MG63 (cell line): ENCODE data around the gene B3GNT5. TPM values are rescaled to one million over a fixed set of nuclear protein-coding genes. Genes with fewer than 3 reads are reported as not detected.
A peak's percentile ranks its signal among the peaks of the same experiment; 100 is the strongest.
"Not testable (repeated sequence)": the region's sequence is repeated elsewhere in the genome, so short reads cannot be mapped to it uniquely, and the experiment has no call there.

Experiments used
- DNase-seq: peaks from one replicate; pipeline ENCODE4 v3.0.0-alpha.2; 2020
- H3K27me3 ChIP-seq: fragments of 250-450 bp; sonication (Bioruptor Pico); 2 replicates; pipeline ENCODE4 v1.5.1; 2020; ENCODE audit warnings: mild to moderate bottlenecking, moderate library complexity
- H3K36me3 ChIP-seq: fragments of 250-450 bp; sonication (Bioruptor Pico); 2 replicates; pipeline ENCODE4 v1.5.1; 2020; ENCODE audit warnings: mild to moderate bottlenecking, moderate library complexity
- H3K4me3 ChIP-seq: fragments of 250-450 bp; sonication (Bioruptor Pico); 2 replicates; pipeline ENCODE4 v1.5.1; 2020; ENCODE audit warnings: mild to moderate bottlenecking, moderate library complexity
- H3K9me3 ChIP-seq: fragments of 250-450 bp; sonication (Bioruptor Pico); 2 replicates; pipeline ENCODE4 v1.5.1; 2020; ENCODE audit warnings: mild to moderate bottlenecking, moderate library complexity
- total RNA-seq: library from RNA; depleted of rRNA; stranded (reverse); fragments of >200 nt; shearing (Covaris generic); gene quantifications from 2 replicates; pipeline ENCODE4 v1.2.3, GENCODE V29; 2014; ENCODE audit warnings: low replicate concordance

The B3GNT5 gene
- total RNA-seq, 1 experiment from 2014 or later, result 0.36 TPM

- Histone ChIP-seq H3K27me3 (peaks cover 7% of the 10 kb centered on the region; the same call in 1 of the 2 replicates), H3K4me3 (no peak overlapping the region), H3K36me3 (no peaks in the 10 kb centered on the region), H3K9me3 (no peaks in the 10 kb centered on the region)
- DNase-seq, result no peak
Observed at GRCh38 chr3:183224180-183224970, 28.7 kb upstream of the B3GNT5 start.

- Histone ChIP-seq H3K36me3 (no peaks in the 10 kb centered on the region), H3K27me3 (peaks cover 7% of the 10 kb centered on the region; the same call in 1 of the 2 replicates), H3K4me3 (no peak overlapping the region), H3K9me3 (no peaks in the 10 kb centered on the region)
- DNase-seq, result no peak
Observed at GRCh38 chr3:183226333-183226890, 26.6 kb upstream of the B3GNT5 start.

GRCh38 chr3:183227586-183227985 is 25.5 kb upstream of the B3GNT5 start:
- H3K9me3 ChIP-seq, result no peaks in the 10 kb centered on the region
- H3K36me3 ChIP-seq, result no peaks in the 10 kb centered on the region
- no peak overlapping the region for H3K4me3 ChIP-seq
- DNase-seq, result no peak
- peaks cover 7% of the 10 kb centered on the region; the same call in 1 of the 2 replicates for H3K27me3 ChIP-seq

GRCh38 chr3:183229178-183229577 is 23.9 kb upstream of the B3GNT5 start:
- Histone ChIP-seq H3K9me3 (no peaks in the 10 kb centered on the region), H3K36me3 (no peaks in the 10 kb centered on the region), H3K4me3 (no peak overlapping the region), H3K27me3 (peaks cover 7% of the 10 kb centered on the region; the same call in 1 of the 2 replicates)
- no peak for DNase-seq

GRCh38 chr3:183230251-183230650 is 22.8 kb upstream of the B3GNT5 start:
- not testable (repeated sequence) for H3K36me3 ChIP-seq, H3K27me3 ChIP-seq, H3K4me3 ChIP-seq, H3K9me3 ChIP-seq, DNase-seq

- Histone ChIP-seq H3K36me3 (no peaks in the 10 kb centered on the region), H3K4me3 (no peak overlapping the region), H3K27me3 (peaks cover 7% of the 10 kb centered on the region; the same call in 1 of the 2 replicates), H3K9me3 (no peaks in the 10 kb centered on the region)
- DNase-seq, result no peak
Observed at GRCh38 chr3:183230826-183231225, 22.2 kb upstream of the B3GNT5 start.

- DNase-seq, result no peak
- Histone ChIP-seq H3K4me3 (no peak overlapping the region), H3K27me3 (peaks cover 5% of the 10 kb centered on the region; the same call in 1 of the 2 replicates), H3K36me3 (no peaks in the 10 kb centered on the region), H3K9me3 (no peaks in the 10 kb centered on the region)
Observed at GRCh38 chr3:183233966-183234365, 19.1 kb upstream of the B3GNT5 start.

GRCh38 chr3:183239046-183239445 is 14.0 kb upstream of the B3GNT5 start:
- no peak for DNase-seq
- Histone ChIP-seq H3K27me3 (0 out of 2 replicates have a peak, but pooled peaks cover 3% of the 10 kb centered on the region), H3K9me3 (peaks cover 10% of the 10 kb centered on the region), H3K36me3 (no peaks in the 10 kb centered on the region), H3K4me3 (no peak overlapping the region)

- H3K27me3 ChIP-seq, result 0 out of 2 replicates have a peak, but pooled peaks cover 3% of the 10 kb centered on the region
- no peaks in the 10 kb centered on the region for H3K36me3 ChIP-seq
- peaks cover 10% of the 10 kb centered on the region for H3K9me3 ChIP-seq
- no peak for DNase-seq
- H3K4me3 ChIP-seq, result no peak overlapping the region
Observed at GRCh38 chr3:183242431-183242830, 10.6 kb upstream of the B3GNT5 start.

GRCh38 chr3:183244219-183244618 is 8.8 kb upstream of the B3GNT5 start:
- Histone ChIP-seq H3K4me3 (no peak overlapping the region), H3K27me3 (peaks cover 6% of the 10 kb centered on the region; the same call in 1 of the 2 replicates), H3K9me3 (peaks cover 10% of the 10 kb centered on the region), H3K36me3 (no peaks in the 10 kb centered on the region)
- DNase-seq, result no peak

GRCh38 chr3:183244981-183245476 is 8.0 kb upstream of the B3GNT5 start:
- Histone ChIP-seq H3K36me3 (no peaks in the 10 kb centered on the region), H3K4me3 (no peak overlapping the region), H3K27me3 (peaks cover 6% of the 10 kb centered on the region; the same call in 1 of the 2 replicates), H3K9me3 (peaks cover 10% of the 10 kb centered on the region)
- no peak for DNase-seq

GRCh38 chr3:183247011-183247589 is 6.0 kb upstream of the B3GNT5 start:
- DNase-seq, result no peak
- Histone ChIP-seq H3K36me3 (no peaks in the 10 kb centered on the region), H3K4me3 (no peak overlapping the region), H3K27me3 (peaks cover 3% of the 10 kb centered on the region), H3K9me3 (peaks cover 7% of the 10 kb centered on the region)

- H3K9me3 ChIP-seq, result no peaks in the 10 kb centered on the region
- no peak for DNase-seq
- peaks cover 3% of the 10 kb centered on the region for H3K27me3 ChIP-seq
- H3K4me3 ChIP-seq, result no peak overlapping the region
- H3K36me3 ChIP-seq, result no peaks in the 10 kb centered on the region
Observed at GRCh38 chr3:183249006-183249718, 3.9 kb upstream of the B3GNT5 start.

- DNase-seq, result no peak
- H3K27me3 ChIP-seq, result peaks cover 3% of the 10 kb centered on the region
- H3K4me3 ChIP-seq, result no peak overlapping the region
- H3K9me3 ChIP-seq, result no peaks in the 10 kb centered on the region
- no peaks in the 10 kb centered on the region for H3K36me3 ChIP-seq
Observed at GRCh38 chr3:183252118-183252782, 803 bp upstream of the B3GNT5 start.

- peak overlapping the region; percentile 62 for H3K4me3 ChIP-seq
- DNase-seq, result peak; percentile 43
- no peaks in the 10 kb centered on the region for H3K9me3 ChIP-seq
- H3K36me3 ChIP-seq, result no peaks in the 10 kb centered on the region
- no peaks in the 10 kb centered on the region; the same call in 1 of the 2 replicates for H3K27me3 ChIP-seq
Observed at GRCh38 chr3:183253528-183254486, 754 bp downstream of the B3GNT5 start.
